SK-N-SH treated with all-trans-retinoic acid at 6 μM for 48 hours (cell line): Measurements from ENCODE around the gene MAP3K10.

ENCODE experiments used
- ATAC-seq: fragments of 200-7000 bp; cut with Tn5 transposase; 3 replicates; pipeline ENCODE4 v1.9.1; 2020; ENCODE audit warnings: mild to moderate bottlenecking, moderate library complexity
- ARNTL ChIP-seq: fragments of 450-650 bp; formaldehyde crosslinking; IDR thresholded peaks from 2 replicates; pipeline ENCODE4 v1.5.0; 2020; ENCODE audit warnings: low read depth, mild to moderate bottlenecking, moderate library complexity, borderline replicate concordance
- BACH2 ChIP-seq: fragments of 250-450 bp; sonication (Bioruptor Pico); IDR thresholded peaks from 2 replicates; pipeline ENCODE4 v1.9.0; 2021; ENCODE audit warnings: mild to moderate bottlenecking, borderline replicate concordance
- CREB5 ChIP-seq: fragments of 250-450 bp; sonication (Bioruptor Pico); IDR thresholded peaks from 2 replicates; pipeline ENCODE4 v1.5.1; 2020; ENCODE audit warnings: low read depth, mild to moderate bottlenecking, moderate library complexity
- CSDC2 ChIP-seq: fragments of 250-450 bp; sonication (Bioruptor Pico); IDR thresholded peaks from 2 replicates; pipeline ENCODE4 v1.5.0; 2020; ENCODE audit warnings: mild to moderate bottlenecking, moderate library complexity
- ESRRG ChIP-seq: fragments of 250-450 bp; sonication (Bioruptor Pico); IDR thresholded peaks from 2 replicates; pipeline ENCODE4 v1.6.1; 2021; ENCODE audit warnings: mild to moderate bottlenecking
- ISL1 ChIP-seq: fragments of 250-450 bp; sonication (Bioruptor Pico); IDR thresholded peaks from 2 replicates; pipeline ENCODE4 v2.1.2; 2022; ENCODE audit warnings: mild to moderate bottlenecking, moderate library complexity
- OSR1 ChIP-seq: fragments of 250-450 bp; sonication (Bioruptor Pico); IDR thresholded peaks from 2 replicates; pipeline ENCODE4 v1.8.0; 2022; ENCODE audit warnings: moderate library complexity, mild to moderate bottlenecking, inconsistent platforms
- RARB ChIP-seq: fragments of 250-450 bp; sonication (Bioruptor Pico); IDR thresholded peaks from 2 replicates; pipeline ENCODE4 v1.8.0; 2021; ENCODE audit warnings: mild to moderate bottlenecking, moderate library complexity
- SNAI2 ChIP-seq: fragments of 250-450 bp; sonication (Bioruptor Pico); IDR thresholded peaks from 2 replicates; pipeline ENCODE4 v1.5.0; 2020; ENCODE audit warnings: mild to moderate bottlenecking, moderate library complexity
- TCF4 ChIP-seq: fragments of 250-450 bp; sonication (Bioruptor Pico); IDR thresholded peaks from 2 replicates; pipeline ENCODE4 v1.8.0; 2021; ENCODE audit warnings: mild to moderate bottlenecking, moderate library complexity, borderline replicate concordance
- TOX ChIP-seq: fragments of 250-450 bp; sonication (Bioruptor Pico); IDR thresholded peaks from 2 replicates; pipeline ENCODE4 v1.8.0; 2021; ENCODE audit warnings: mild to moderate bottlenecking, moderate library complexity, borderline replicate concordance
- ZC3H10 ChIP-seq: fragments of 250-450 bp; sonication (Bioruptor Pico); IDR thresholded peaks from 2 replicates; pipeline ENCODE4 v1.5.1; 2021; ENCODE audit warnings: mild to moderate bottlenecking, moderate library complexity
- ZFP3 ChIP-seq: fragments of 250-450 bp; sonication (Bioruptor Pico); IDR thresholded peaks from 2 replicates; pipeline ENCODE4 v1.5.0; 2020; ENCODE audit warnings: mild to moderate bottlenecking, moderate library complexity
- ZFP30 ChIP-seq: fragments of 450-650 bp; formaldehyde crosslinking; IDR thresholded peaks from 2 replicates; pipeline ENCODE4 v1.5.0; 2022; ENCODE audit warnings: mild to moderate bottlenecking, moderate library complexity
- ZNF565 ChIP-seq: fragments of 450-650 bp; formaldehyde crosslinking; conservative IDR thresholded peaks from 2 replicates; pipeline ENCODE4 v1.5.0; 2020; ENCODE audit warnings: low read depth, mild to moderate bottlenecking, moderate library complexity
- ZNF70 ChIP-seq: fragments of 450-650 bp; formaldehyde crosslinking; IDR thresholded peaks from 2 replicates; pipeline ENCODE4 v1.5.0; 2020; ENCODE audit warnings: mild to moderate bottlenecking, moderate library complexity
- TF ChIP-seq, protein P1 (sequence below): fragments of 250-450 bp; sonication (Bioruptor Pico); IDR thresholded peaks from 2 replicates; pipeline ENCODE4 v1.8.0; 2021; ENCODE audit warnings: low read depth, mild to moderate bottlenecking, moderate library complexity, borderline replicate concordance
- TF ChIP-seq, protein P2 (sequence below): fragments of 250-450 bp; sonication (Bioruptor Pico); IDR thresholded peaks from 2 replicates; pipeline ENCODE4 v1.5.1; 2021; ENCODE audit warnings: mild to moderate bottlenecking, moderate library complexity
- TF ChIP-seq, protein P3 (sequence below): fragments of 250-450 bp; sonication (Bioruptor Pico); IDR thresholded peaks from 2 replicates; pipeline ENCODE4 v1.8.0; 2020; ENCODE audit warnings: mild to moderate bottlenecking, moderate library complexity, borderline replicate concordance

MAP3K10 gene

GRCh38 chr19:40213251-40213829, 22.1 kb downstream of the MAP3K10 start:
- TF ChIP-seq ZFP3 (CRISPR knock-in tag), result 0 out of 2 replicates have a peak, but pooled peaks have one; percentile 34
- TF ChIP-seq, protein P1, sequence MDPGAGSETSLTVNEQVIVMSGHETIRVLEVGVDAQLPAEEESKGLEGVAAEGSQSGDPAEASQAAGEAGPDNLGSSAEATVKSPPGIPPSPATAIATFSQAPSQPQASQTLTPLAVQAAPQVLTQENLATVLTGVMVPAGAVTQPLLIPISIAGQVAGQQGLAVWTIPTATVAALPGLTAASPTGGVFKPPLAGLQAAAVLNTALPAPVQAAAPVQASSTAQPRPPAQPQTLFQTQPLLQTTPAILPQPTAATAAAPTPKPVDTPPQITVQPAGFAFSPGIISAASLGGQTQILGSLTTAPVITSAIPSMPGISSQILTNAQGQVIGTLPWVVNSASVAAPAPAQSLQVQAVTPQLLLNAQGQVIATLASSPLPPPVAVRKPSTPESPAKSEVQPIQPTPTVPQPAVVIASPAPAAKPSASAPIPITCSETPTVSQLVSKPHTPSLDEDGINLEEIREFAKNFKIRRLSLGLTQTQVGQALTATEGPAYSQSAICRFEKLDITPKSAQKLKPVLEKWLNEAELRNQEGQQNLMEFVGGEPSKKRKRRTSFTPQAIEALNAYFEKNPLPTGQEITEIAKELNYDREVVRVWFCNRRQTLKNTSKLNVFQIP (CRISPR knock-in tag), result no peak
- ATAC-seq, result no peak

GRCh38 chr19:40213882-40214570, 22.8 kb downstream of the MAP3K10 start:
- no peak for TF ChIP-seq CREB5 (CRISPR knock-in tag)
- TF ChIP-seq, protein P2, sequence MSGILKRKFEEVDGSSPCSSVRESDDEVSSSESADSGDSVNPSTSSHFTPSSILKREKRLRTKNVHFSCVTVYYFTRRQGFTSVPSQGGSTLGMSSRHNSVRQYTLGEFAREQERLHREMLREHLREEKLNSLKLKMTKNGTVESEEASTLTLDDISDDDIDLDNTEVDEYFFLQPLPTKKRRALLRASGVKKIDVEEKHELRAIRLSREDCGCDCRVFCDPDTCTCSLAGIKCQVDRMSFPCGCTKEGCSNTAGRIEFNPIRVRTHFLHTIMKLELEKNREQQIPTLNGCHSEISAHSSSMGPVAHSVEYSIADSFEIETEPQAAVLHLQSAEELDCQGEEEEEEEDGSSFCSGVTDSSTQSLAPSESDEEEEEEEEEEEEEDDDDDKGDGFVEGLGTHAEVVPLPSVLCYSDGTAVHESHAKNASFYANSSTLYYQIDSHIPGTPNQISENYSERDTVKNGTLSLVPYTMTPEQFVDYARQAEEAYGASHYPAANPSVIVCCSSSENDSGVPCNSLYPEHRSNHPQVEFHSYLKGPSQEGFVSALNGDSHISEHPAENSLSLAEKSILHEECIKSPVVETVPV (CRISPR knock-in tag), result no peak
- ATAC-seq, result no peak

DNA sequence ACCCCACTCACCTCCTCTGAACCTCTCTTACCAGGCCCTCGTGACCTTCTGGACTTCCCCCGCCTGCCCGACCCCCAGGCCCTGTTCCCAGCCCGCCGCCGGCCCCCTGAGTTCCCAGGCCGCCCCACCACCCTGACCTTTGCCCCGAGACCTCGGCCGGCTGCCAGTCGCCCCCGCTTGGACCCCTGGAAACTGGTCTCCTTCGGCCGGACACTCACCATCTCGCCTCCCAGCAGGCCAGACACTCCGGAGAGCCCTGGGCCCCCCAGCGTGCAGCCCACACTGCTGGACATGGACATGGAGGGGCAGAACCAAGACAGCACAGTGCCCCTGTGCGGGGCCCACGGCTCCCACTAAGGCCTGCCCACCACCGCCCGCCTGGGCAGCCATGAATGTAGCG, 23.7 kb downstream of the MAP3K10 start:
- TF ChIP-seq RARB (CRISPR knock-in tag), result no peak
- no peak for TF ChIP-seq ESRRG (CRISPR knock-in tag)
- no peak for TF ChIP-seq ZNF565 (CRISPR knock-in tag)
- no peak for TF ChIP-seq ZFP30 (CRISPR knock-in tag)
- TF ChIP-seq ZNF70 (CRISPR knock-in tag), result no peak
- no peak for TF ChIP-seq CSDC2 (CRISPR knock-in tag)
- TF ChIP-seq, protein P3, sequence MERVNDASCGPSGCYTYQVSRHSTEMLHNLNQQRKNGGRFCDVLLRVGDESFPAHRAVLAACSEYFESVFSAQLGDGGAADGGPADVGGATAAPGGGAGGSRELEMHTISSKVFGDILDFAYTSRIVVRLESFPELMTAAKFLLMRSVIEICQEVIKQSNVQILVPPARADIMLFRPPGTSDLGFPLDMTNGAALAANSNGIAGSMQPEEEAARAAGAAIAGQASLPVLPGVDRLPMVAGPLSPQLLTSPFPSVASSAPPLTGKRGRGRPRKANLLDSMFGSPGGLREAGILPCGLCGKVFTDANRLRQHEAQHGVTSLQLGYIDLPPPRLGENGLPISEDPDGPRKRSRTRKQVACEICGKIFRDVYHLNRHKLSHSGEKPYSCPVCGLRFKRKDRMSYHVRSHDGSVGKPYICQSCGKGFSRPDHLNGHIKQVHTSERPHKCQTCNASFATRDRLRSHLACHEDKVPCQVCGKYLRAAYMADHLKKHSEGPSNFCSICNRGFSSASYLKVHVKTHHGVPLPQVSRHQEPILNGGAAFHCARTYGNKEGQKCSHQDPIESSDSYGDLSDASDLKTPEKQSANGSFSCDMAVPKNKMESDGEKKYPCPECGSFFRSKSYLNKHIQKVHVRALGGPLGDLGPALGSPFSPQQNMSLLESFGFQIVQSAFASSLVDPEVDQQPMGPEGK (CRISPR knock-in tag), result no peak
- TF ChIP-seq OSR1 (CRISPR knock-in tag), result no peak
- TF ChIP-seq ISL1 (CRISPR knock-in tag), result no peak
- TF ChIP-seq ARNTL (CRISPR knock-in tag), result no peak
- no peak for TF ChIP-seq ZC3H10 (CRISPR knock-in tag)
- TF ChIP-seq TOX, result no peak
- no peak for TF ChIP-seq SNAI2
- TF ChIP-seq, protein P2 (CRISPR knock-in tag), result no peak
- no peak for TF ChIP-seq TCF4 (CRISPR knock-in tag)
- no peak for TF ChIP-seq BACH2
- no peak for ATAC-seq

GRCh38 chr19:40216013-40216776, 25.0 kb downstream of the MAP3K10 start:
- ATAC-seq, result no peak
- TF ChIP-seq, protein P3 (CRISPR knock-in tag), result no peak
- TF ChIP-seq ARNTL (CRISPR knock-in tag), result no peak
- TF ChIP-seq, protein P1 (CRISPR knock-in tag), result no peak
- no peak for TF ChIP-seq CSDC2 (CRISPR knock-in tag)
- no peak for TF ChIP-seq ISL1 (CRISPR knock-in tag)
- TF ChIP-seq ESRRG (CRISPR knock-in tag), result no peak
- TF ChIP-seq BACH2, result no peak
- TF ChIP-seq TOX, result no peak
- TF ChIP-seq ZNF70 (CRISPR knock-in tag), result no peak
- TF ChIP-seq OSR1 (CRISPR knock-in tag), result no peak
